Stomach (tissue), 9 donors: ENCODE results near the gene CFAP46. TPM values are rescaled to one million over a fixed set of nuclear protein-coding genes. Genes with fewer than 3 reads are reported as not detected.

Source experiments
- DNase-seq, 2 donors: peaks; one replicate each; pipeline versions ENCODE4 v3.0.0 to v3.0.0-alpha.2; 2013 to 2019
- H3K27ac ChIP-seq, 5 donors: fragments of 200-600 bp in 4 of 5; sonication (generic) in 4 of 5; one replicate each; pipeline ENCODE4 v1.5.1; 2013 to 2019; ENCODE audit warnings: mild to moderate bottlenecking in 1 of 5, moderate library complexity in 1 of 5
- H3K27me3 ChIP-seq, 3 donors: fragments of 200-600 bp; sonication (generic); one replicate each; pipeline ENCODE4 v1.5.1; 2017 to 2019; ENCODE audit warnings: mixed run types in 1 of 3
- H3K36me3 ChIP-seq, 4 donors: fragments of 200-600 bp; sonication (generic); 1 replicate in 3 of 4; 2 replicates in 1 of 4; pipeline ENCODE4 v1.5.1; 2016 to 2019
- H3K4me1 ChIP-seq, 4 donors: fragments of 200-600 bp; sonication (generic); one replicate each; pipeline ENCODE4 v1.5.1; 2016 to 2019
- H3K4me3 ChIP-seq, 4 donors: fragments of 200-600 bp; sonication (generic) in 3 of 4; one replicate each; pipeline ENCODE4 v1.5.1; 2016 to 2019; ENCODE audit warnings: mild to moderate bottlenecking in 1 of 4
- H3K9me3 ChIP-seq, 4 donors: fragments of 200-600 bp; sonication (generic); one replicate each; pipeline ENCODE4 v1.5.1; 2016 to 2019
- EP300 ChIP-seq: sonication (generic); formaldehyde crosslinking; IDR thresholded peaks from one replicate; pipeline ENCODE4 v1.6.1; 2017; ENCODE audit warnings: antibody characterized with exemption
- POLR2A ChIP-seq, 4 donors: fragments of 450-650 bp; IDR thresholded peaks; one replicate each; pipeline ENCODE4 v1.6.1; 2016; ENCODE audit warnings: antibody characterized with exemption in 4 of 4, control low read depth in 2 of 4, mild to moderate bottlenecking in 1 of 4, moderate library complexity in 1 of 4
- POLR2AphosphoS5 ChIP-seq, 3 donors: sonication (generic); formaldehyde crosslinking; IDR thresholded peaks; one replicate each; pipeline ENCODE4 v1.6.1; 2016; ENCODE audit warnings: antibody characterized with exemption in 3 of 3
- WGBS, 5 donors: extraction: QIAGEN DNeasy Blood & Tissue Kit in 3 of 5; methylation state at CpG; one replicate each; pipeline versions ENCODE4 v1.1.5 to v1.1.7; 2013 to 2018; 5-methylcytosine and 5-hydroxymethylcytosine counted together
- intact Hi-C: fragments of 100-400 bp; cut with DNase I; formaldehyde crosslinking; loops from one replicate; pipeline ENCODE4 v1.15.1; 2023; ENCODE audit warnings: low total_unique reads
- polyA plus RNA-seq, 3 donors: library from polyadenylated mRNA; stranded (reverse); fragments of 200-250 nt; gene quantifications; one replicate each; pipeline ENCODE4 v1.2.3, GENCODE V29; 2013
- total RNA-seq, 5 donors: library from RNA; depleted of rRNA; stranded (reverse); fragments of >200 nt; gene quantifications; one replicate each; pipeline versions ENCODE4 v1.1.0 to v1.2.3, GENCODE V29; 2014 to 2016
- TF ChIP-seq, protein P1 (sequence below), 7 experiments: fragments of 450-650 bp in 4 of 7; fragments of 200-600 bp in 3 of 7; sonication (generic) in 3 of 7; IDR thresholded peaks; one replicate each; pipeline ENCODE4 v1.5.1; 2016 to 2019; ENCODE audit warnings: antibody characterized with exemption in 7 of 7, control low read depth in 2 of 7, mild to moderate bottlenecking in 1 of 7
- donor health status: healthy with polysubstance abuse.
- donor health status: Bipolar disorder and iron deficiency.
- donor health status: healthy.

CFAP46 gene
- total and polyA plus RNA-seq, 8 donors, result under 0.01 to 5.8 (median 1.8) TPM; not detected in 1

DNA sequence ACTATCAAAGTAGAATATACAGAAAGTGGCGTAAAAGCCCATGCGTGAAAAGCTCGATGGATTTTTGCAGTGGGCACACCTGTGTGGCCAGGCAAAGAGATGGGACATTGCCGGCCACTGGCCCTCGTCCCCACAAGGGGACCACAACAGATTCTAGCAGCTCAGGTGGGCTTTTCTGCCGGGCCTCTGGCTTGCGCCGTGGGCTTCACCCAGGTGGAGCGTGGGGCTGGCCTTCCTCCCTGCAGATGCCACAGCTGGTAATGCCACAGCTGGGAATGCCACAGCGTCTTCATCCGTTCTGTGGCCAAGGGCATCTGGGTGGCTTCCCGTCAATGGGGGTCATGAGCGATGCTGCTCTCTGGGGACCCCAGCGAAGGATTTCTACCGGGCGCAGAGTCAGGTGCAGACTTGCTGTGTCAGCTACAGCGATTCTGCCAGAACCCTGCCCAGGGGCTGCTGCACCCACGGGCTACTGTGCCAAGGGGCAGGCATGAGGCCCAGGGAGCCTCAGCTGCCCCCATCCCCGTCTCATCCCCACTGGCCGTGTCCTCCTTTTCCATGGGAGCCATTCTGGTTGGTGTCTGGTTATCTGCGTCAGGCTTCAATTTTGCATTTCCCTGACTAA lies 103.9 kb downstream of the CFAP46 start:
- peaks cover 10 to 15% (median 12%) of the 10 kb centered on the region in 4 donors for H3K4me1 ChIP-seq
- H3K27ac ChIP-seq, result no peak overlapping the region
- peaks cover 3 to 68% (median 29%) of the 10 kb centered on the region in 3 donors for H3K27me3 ChIP-seq
- peaks cover 6 to 24% (median 21%) of the 10 kb centered on the region in 4 donors for H3K9me3 ChIP-seq
- DNase-seq, result no peak
- no peaks in the 10 kb centered on the region for H3K36me3 ChIP-seq
- H3K4me3 ChIP-seq, result no peak overlapping the region
- WGBS, 5 donors, result 87 to 92% (median 91%) methylated on average over 18 to 21 of the region's 21 CpGs
- TF ChIP-seq POLR2AphosphoS5 (IDR thresholded peaks at IDR 0.05), result no peak
- no peak for TF ChIP-seq EP300
- intact Hi-C loops, result no loop called here

DNA sequence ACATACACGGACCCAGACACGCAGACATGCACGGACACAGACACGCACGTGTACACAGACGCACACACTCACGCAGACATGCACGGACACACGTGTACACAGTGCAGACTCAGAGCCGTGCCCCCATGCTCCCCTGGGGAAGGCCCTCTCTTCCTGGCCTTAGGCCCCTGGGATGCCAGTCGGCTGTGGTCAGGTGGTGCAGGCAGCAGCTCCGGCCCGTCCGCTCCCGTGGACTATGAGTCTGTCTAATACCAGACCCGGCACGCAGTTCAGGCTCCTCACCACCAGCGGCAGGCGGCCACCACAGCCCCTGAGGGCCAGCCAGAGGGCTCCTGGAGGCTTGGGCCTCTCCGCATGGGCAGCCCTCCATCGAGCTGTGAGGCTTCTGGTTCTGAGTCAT lies 104.5 kb downstream of the CFAP46 start:
- TF ChIP-seq, protein P1, sequence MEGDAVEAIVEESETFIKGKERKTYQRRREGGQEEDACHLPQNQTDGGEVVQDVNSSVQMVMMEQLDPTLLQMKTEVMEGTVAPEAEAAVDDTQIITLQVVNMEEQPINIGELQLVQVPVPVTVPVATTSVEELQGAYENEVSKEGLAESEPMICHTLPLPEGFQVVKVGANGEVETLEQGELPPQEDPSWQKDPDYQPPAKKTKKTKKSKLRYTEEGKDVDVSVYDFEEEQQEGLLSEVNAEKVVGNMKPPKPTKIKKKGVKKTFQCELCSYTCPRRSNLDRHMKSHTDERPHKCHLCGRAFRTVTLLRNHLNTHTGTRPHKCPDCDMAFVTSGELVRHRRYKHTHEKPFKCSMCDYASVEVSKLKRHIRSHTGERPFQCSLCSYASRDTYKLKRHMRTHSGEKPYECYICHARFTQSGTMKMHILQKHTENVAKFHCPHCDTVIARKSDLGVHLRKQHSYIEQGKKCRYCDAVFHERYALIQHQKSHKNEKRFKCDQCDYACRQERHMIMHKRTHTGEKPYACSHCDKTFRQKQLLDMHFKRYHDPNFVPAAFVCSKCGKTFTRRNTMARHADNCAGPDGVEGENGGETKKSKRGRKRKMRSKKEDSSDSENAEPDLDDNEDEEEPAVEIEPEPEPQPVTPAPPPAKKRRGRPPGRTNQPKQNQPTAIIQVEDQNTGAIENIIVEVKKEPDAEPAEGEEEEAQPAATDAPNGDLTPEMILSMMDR (IDR thresholded peaks at IDR 0.05), result no peak
- TF ChIP-seq EP300 (no peak), POLR2AphosphoS5 (IDR thresholded peaks at IDR 0.05) (no peak), POLR2A (IDR thresholded peaks at IDR 0.05) (no peak)
- Histone ChIP-seq H3K27ac (no peak overlapping the region), H3K36me3 (no peaks in the 10 kb centered on the region), H3K27me3 (peaks cover 5 to 68% (median 34%) of the 10 kb centered on the region in 3 donors), H3K4me3 (no peak overlapping the region), H3K9me3 (peaks cover 6 to 18% (median 16%) of the 10 kb centered on the region in 4 donors), H3K4me1 (peaks cover 10 to 15% (median 12%) of the 10 kb centered on the region in 4 donors)
- 85 to 89% (median 87%) methylated on average over 21 of the region's 21 CpGs for WGBS, 5 donors
- intact Hi-C loops, result no loop called here
- no peak for DNase-seq

DNA sequence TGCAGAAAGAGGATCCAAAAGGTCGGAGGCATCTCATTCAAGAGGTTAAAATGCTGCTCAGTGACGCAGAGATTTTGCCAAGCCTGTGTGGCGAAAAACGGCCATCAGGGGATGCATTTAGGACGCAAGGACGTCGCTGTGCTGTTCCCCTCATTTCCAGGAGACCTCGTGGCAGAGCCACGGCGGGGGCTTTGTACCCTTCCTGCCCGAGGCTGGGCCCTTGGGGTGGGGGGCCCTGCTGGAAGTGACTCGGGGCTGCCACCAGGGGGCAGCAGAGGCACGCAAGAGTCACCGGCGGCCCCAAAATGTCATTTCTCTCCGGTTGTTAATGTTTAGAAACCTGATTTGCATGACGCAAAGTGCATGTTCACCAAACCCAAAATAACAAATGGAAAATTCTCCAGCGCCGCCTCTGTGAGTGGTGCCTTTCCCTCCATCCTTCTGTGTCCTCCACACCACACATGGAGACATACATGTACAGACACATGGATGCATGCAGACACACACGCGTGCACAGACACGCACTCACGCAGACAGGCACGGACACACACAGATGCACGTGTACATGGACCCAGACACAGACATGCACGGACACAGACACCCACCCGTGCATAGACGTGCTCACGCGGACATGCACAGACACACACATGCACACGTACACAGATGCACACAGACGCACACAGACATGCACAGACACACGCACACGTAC lies 105.4 kb downstream of the CFAP46 start:
- TF ChIP-seq POLR2AphosphoS5 (IDR thresholded peaks at IDR 0.05) (no peak), POLR2A (IDR thresholded peaks at IDR 0.05) (no peak)
- TF ChIP-seq, protein P1 (IDR thresholded peaks at IDR 0.05), result peak in 6 of 7 experiments; percentile 80 to 95 (median 92)
- no peak overlapping the region for H3K27ac ChIP-seq
- DNase-seq, result peak; percentile 50 to 77
- peaks cover 5 to 70% (median 35%) of the 10 kb centered on the region in 3 donors for H3K27me3 ChIP-seq
- no peaks in the 10 kb centered on the region for H3K36me3 ChIP-seq
- intact Hi-C loops, result no loop called here
- 42 to 45% (median 43%) methylated on average over 34 of the region's 34 CpGs for WGBS, 5 donors
- peaks cover under 1 to 9% (median 7%) of the 10 kb centered on the region in 4 donors for H3K9me3 ChIP-seq
- peaks cover 10 to 15% (median 12%) of the 10 kb centered on the region in 4 donors for H3K4me1 ChIP-seq
- H3K4me3 ChIP-seq, result peak overlapping the region in 1 of 4 donors; percentile 6

DNA sequence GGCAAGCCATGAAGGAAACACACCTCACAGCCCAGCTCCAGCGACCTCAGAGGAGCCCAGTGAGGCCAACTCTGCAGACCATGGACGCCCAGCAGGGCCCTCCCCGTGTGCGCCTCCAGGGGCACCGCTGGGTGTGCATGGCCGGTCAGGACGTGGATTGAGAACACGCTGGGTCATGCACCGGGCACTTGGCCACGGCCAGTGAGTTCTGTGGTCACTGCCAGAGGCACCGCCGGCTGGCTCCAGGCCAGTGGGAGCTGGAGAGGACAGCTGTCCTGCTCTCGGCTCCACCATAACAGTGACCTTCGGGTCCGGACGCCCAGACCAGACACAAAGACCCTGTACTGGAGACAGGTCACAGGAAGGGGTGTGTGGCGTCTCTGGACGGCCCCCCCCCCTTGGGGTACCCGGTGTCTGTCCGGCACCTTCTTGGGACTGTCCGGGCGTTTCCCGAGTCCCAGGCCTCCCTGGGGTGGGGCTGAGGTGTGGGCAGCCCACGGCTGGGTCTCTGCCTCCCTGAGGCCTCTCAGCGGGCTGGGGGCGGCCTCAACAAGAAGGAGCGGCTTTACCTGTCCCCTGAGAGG lies 106.0 kb downstream of the CFAP46 start:
- Histone ChIP-seq H3K9me3 (peaks cover 0 to 3% (median under 1%) of the 10 kb centered on the region in 4 donors), H3K4me1 (peaks cover 10 to 13% (median 12%) of the 10 kb centered on the region in 4 donors), H3K27ac (no peak overlapping the region), H3K27me3 (peaks cover 5 to 65% (median 35%) of the 10 kb centered on the region in 3 donors), H3K4me3 (peak overlapping the region in 1 of 4 donors; percentile 6), H3K36me3 (no peaks in the 10 kb centered on the region)
- intact Hi-C loops, result no loop called here
- no peak for TF ChIP-seq POLR2A (IDR thresholded peaks at IDR 0.05)
- no peak for TF ChIP-seq EP300
- TF ChIP-seq POLR2AphosphoS5 (IDR thresholded peaks at IDR 0.05), result no peak
- TF ChIP-seq, protein P1 (IDR thresholded peaks at IDR 0.05), result no peak
- peak in 1 of 2 donors; percentile 75 for DNase-seq
- WGBS, 5 donors, result 28 to 52% (median 40%) methylated on average over 13 to 27 of the region's 27 CpGs
